HG02623 (cell line): Measurements from ENCODE around the gene C1orf167.

Source experiments
- ATAC-seq: cut with Tn5 transposase; IDR thresholded peaks from one replicate; pipeline ENCODE4 v1.9.1; 2021; ENCODE audit warnings: moderate library complexity; ENCODE audit not compliant: unreplicated experiment

The C1orf167 gene

DNA sequence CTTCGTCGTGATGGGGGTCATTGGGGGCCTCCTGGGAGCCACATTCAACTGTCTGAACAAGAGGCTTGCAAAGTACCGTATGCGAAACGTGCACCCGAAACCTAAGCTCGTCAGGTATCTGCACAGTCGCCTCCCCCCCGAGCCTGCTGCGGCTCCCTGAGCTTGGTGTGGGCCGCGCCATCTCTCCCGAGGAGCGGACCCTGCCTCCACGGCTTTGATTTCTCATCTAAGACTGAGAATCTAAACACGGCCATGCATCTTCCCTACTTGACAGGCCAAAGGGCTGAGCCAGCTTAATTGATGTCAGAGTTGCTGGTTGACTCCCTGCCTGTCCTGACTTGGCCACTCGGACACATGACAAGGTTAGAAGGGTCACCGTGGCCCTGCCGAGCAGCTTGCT lies 66.5 kb downstream of the C1orf167 start:
- no peak for ATAC-seq

GRCh38 chr1:11831945-11832725 lies 70.1 kb downstream of the C1orf167 start:
- ATAC-seq, result no peak

DNA sequence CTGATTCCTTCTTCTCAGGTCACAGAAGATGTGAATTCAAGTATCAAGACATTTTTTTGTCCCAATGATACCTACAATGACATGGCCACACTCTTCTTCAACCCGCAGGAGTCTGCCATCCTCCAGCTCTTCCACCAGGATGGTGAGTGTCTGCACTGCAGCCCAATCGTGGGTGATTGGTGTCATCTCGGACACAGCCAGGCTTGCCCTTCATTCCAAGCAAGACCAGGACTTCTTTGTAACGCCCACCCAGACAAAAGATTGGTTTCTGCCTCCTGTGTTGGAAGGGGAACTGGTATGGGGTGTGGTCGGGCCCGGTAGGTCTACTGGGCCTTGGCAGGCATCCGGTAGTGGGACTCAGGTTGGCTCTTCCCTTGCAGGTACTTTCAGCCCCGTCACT lies 71.5 kb downstream of the C1orf167 start:
- no peak for ATAC-seq

- ATAC-seq, result no peak
These were observed 71.9 kb downstream of the C1orf167 start for GRCh38 chr1:11833900-11834299.

DNA sequence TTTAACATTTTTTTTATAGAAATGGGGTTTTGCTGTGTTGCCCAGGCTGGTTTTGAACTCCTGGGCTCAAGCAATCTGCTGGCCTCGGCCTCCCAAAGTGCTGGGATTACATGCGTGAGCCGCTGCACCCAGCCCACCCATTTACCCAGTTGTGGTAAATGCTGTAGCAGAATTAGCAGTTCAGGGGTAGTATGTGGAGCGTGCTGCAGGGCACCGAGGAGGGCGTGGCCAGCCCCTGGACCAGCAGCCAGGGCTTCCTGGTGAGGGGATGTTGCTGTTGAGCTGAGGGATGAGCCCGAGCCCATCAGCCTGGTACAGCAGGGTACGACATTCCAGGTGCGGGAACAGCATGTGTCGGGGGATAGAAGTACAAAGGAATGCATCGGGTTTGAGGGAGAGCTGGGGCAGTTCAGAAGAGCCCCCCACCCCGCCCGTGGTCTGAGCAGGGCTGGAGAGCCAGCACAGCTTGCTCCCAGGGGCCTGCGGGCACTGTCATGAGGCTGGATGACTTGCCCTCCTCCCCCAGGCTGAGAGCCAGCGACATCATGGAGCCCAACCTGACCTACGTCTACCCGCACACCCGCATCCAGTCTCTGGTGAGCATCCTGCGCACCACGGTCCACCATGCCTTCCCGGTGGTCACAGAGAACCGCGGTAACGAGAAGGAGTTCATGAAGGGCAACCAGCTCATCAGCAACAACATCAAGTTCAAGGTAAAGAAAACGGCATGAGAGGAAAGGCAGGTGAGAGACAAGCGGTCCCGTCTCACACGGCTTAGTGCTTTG lies 73.6 kb downstream of the C1orf167 start:
- no peak for ATAC-seq

- ATAC-seq, result no peak
These were observed 75.2 kb downstream of the C1orf167 start for GRCh38 chr1:11836955-11837766.

- no peak for ATAC-seq
These were observed 75.9 kb downstream of the C1orf167 start for GRCh38 chr1:11837767-11838348.

- ATAC-seq, result no peak
These were observed 76.6 kb downstream of the C1orf167 start for GRCh38 chr1:11838349-11839272.
